OCI-LY1 (cell line): ENCODE measurements around the gene LHX3.

Source experiments
- H2AFZ ChIP-seq: fragments of 200-600 bp; sonication (generic), shearing (Covaris generic); 2 replicates; pipeline ENCODE4 v1.6.0; 2014; ENCODE audit warnings: antibody characterized with exemption, mild to moderate bottlenecking, low read length
- H3F3A ChIP-seq: fragments of 200-600 bp; sonication (generic), shearing (Covaris generic); 2 replicates; pipeline ENCODE4 v1.6.0; 2014; ENCODE audit warnings: mild to moderate bottlenecking, antibody characterized with exemption, low read length, moderate library complexity; ENCODE audit not compliant: insufficient read depth
- H3K27ac ChIP-seq: fragments of 200-600 bp; sonication (generic); 2 replicates; pipeline ENCODE4 v1.5.1; 2014; ENCODE audit warnings: low read length, mixed run types, mild to moderate bottlenecking, low read depth; ENCODE audit not compliant: poor library complexity, severe bottlenecking
- H3K27me3 ChIP-seq: fragments of 200-600 bp; sonication (generic); 2 replicates; pipeline ENCODE4 v1.6.0; 2014; ENCODE audit warnings: antibody characterized with exemption, mild to moderate bottlenecking, low read length, moderate library complexity; ENCODE audit not compliant: insufficient read depth
- H3K36me3 ChIP-seq: fragments of 200-600 bp; sonication (generic); 2 replicates; pipeline ENCODE4 v1.6.1; 2014; ENCODE audit warnings: mild to moderate bottlenecking, antibody characterized with exemption, low read length, moderate library complexity, mixed read lengths; ENCODE audit not compliant: insufficient read depth
- H3K4me1 ChIP-seq: fragments of 200-600 bp; sonication (generic); 2 replicates; pipeline ENCODE4 v1.5.1; 2014; ENCODE audit warnings: mild to moderate bottlenecking, low read length, moderate library complexity; ENCODE audit not compliant: insufficient read depth, severe bottlenecking
- H3K4me2 ChIP-seq: fragments of 200-600 bp; sonication (generic), shearing (Covaris generic); 2 replicates; pipeline ENCODE4 v1.6.1; 2014; ENCODE audit warnings: low read length
- H3K4me3 ChIP-seq: fragments of 200-600 bp; sonication (generic); 2 replicates; pipeline ENCODE4 v1.5.1; 2014; ENCODE audit warnings: low read length, low read depth, mild to moderate bottlenecking, mixed read lengths; ENCODE audit not compliant: poor library complexity, severe bottlenecking
- H3K79me2 ChIP-seq: fragments of 200-600 bp; shearing (Covaris generic); 2 replicates; pipeline ENCODE4 v1.6.1; 2016; ENCODE audit warnings: mixed run types, low read length, mixed read lengths; ENCODE audit not compliant: insufficient read depth
- H3K9ac ChIP-seq: fragments of 200-600 bp; sonication (generic), shearing (Covaris generic); 2 replicates; pipeline ENCODE4 v1.6.1; 2014; ENCODE audit warnings: mild to moderate bottlenecking, low read length, mixed read lengths
- H3K9me2 ChIP-seq: fragments of 200-600 bp; sonication (generic), shearing (Covaris generic); 2 replicates; pipeline ENCODE4 v1.6.1; 2014; ENCODE audit warnings: low read depth, mild to moderate bottlenecking, low read length, mixed read lengths
- H3K9me3 ChIP-seq: fragments of 200-600 bp; shearing (Covaris generic); 2 replicates; pipeline ENCODE4 v1.6.1; 2014; ENCODE audit warnings: low read length, mixed read lengths
- H4K20me1 ChIP-seq: fragments of 200-600 bp; sonication (generic), shearing (Covaris generic); 2 replicates; pipeline ENCODE4 v1.6.0; 2016; ENCODE audit warnings: mild to moderate bottlenecking, low read length; ENCODE audit not compliant: insufficient read depth
- EZH2 ChIP-seq: fragments of 200-600 bp; sonication (generic), shearing (Covaris generic); IDR thresholded peaks from 2 replicates; pipeline ENCODE4 v1.8.0; 2017; ENCODE audit warnings: borderline replicate concordance, mixed run types, mild to moderate bottlenecking, antibody characterized with exemption, low read length, moderate library complexity, mixed read lengths
- TF ChIP-seq, protein P1 (sequence below): fragments of 200-600 bp; sonication (generic), shearing (Covaris generic); IDR thresholded peaks from 2 replicates; pipeline ENCODE4 v1.5.1; 2017; ENCODE audit warnings: mild to moderate bottlenecking, antibody characterized with exemption, low read length, moderate library complexity, mixed read lengths

LHX3 gene

DNA sequence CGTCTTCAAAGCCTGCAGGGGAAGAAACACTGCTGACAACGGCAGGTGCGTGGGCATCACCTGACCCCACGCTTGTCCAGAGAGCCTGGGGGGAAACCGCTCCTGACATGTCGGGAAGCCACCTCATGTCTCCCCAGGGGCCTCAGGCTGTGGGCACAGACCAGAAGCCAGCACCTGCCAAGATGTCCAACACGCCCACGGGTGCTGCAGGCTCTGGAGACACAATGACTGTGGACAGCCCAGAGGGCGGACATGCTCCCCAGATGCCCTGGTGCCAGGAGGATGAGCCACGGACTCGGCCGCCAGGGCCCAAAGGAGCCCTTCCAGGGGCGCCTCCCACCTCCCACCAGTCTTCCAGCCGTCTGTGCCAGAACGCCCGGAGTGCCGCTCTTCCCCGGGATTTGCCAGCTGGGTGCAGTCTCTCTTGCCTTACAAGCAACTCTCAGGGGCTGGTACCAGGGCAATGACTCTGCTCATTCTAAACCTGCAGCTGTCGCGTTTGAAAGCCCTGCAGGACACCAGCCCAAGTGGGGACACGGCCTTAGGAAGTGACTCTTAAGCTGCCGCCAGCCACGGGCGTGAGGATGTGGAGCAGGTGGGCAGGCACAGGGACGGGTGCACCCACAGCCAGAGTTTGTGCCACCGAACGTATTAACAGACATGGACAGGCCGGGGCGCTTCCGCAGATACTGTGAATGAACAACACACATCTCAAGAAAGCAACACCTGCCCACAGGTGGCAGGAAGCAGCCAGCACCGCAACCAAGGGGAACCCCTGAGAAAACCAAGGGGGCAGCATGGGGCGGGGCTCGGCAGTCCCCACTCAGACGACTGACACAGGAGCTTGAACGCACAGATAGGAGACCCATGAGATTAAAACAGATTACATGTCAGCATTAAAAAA lies 6.8 kb upstream of the LHX3 start:
- Histone ChIP-seq H3K79me2 (no peaks in the 10 kb centered on the region), H2AFZ (no peak overlapping the region), H3K27me3 (no peaks in the 10 kb centered on the region), H3K4me1 (peaks cover 54% of the 10 kb centered on the region), H3K4me2 (no peak overlapping the region; the same call in 1 of the 2 replicates), H3K36me3 (peaks cover 94% of the 10 kb centered on the region), H3K9me2 (no peaks in the 10 kb centered on the region), H3K9me3 (peaks cover 6% of the 10 kb centered on the region; the same call in 1 of the 2 replicates), H3K9ac (no peak overlapping the region), H3K27ac (peak overlapping the region; percentile 66), H3K4me3 (no peak overlapping the region), H3F3A (no peaks in the 10 kb centered on the region; the same call in 1 of the 2 replicates), H4K20me1 (no peaks in the 10 kb centered on the region)
- TF ChIP-seq, protein P1, sequence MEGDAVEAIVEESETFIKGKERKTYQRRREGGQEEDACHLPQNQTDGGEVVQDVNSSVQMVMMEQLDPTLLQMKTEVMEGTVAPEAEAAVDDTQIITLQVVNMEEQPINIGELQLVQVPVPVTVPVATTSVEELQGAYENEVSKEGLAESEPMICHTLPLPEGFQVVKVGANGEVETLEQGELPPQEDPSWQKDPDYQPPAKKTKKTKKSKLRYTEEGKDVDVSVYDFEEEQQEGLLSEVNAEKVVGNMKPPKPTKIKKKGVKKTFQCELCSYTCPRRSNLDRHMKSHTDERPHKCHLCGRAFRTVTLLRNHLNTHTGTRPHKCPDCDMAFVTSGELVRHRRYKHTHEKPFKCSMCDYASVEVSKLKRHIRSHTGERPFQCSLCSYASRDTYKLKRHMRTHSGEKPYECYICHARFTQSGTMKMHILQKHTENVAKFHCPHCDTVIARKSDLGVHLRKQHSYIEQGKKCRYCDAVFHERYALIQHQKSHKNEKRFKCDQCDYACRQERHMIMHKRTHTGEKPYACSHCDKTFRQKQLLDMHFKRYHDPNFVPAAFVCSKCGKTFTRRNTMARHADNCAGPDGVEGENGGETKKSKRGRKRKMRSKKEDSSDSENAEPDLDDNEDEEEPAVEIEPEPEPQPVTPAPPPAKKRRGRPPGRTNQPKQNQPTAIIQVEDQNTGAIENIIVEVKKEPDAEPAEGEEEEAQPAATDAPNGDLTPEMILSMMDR: no peak
- no peak for TF ChIP-seq EZH2

DNA sequence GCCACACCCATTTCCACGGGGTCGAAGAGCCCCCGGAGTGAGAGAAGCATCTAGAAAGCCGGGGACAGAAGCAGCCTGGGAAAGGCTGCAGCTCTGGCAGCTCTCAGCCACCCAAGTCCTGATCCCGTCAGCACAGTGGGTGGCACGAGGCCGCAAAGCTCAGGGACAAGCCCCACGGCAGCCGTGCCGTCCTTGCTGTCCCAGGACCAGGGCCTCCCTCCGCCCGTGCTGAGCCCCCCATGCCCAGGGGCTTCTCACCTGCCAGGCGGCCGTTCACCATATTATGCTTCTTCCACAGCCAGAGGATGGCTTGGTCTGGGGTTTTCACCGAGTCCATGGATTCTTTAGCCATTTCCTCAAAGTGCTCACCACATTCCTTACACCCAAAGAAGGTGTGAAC lies 6.1 kb upstream of the LHX3 start:
- no peaks in the 10 kb centered on the region for H3K79me2 ChIP-seq
- H3K4me2 ChIP-seq: no peak overlapping the region
- no peak overlapping the region for H2AFZ ChIP-seq
- H4K20me1 ChIP-seq: no peaks in the 10 kb centered on the region
- H3K4me1 ChIP-seq: peaks cover 57% of the 10 kb centered on the region
- TF ChIP-seq EZH2: no peak
- TF ChIP-seq, protein P1: no peak
- no peak overlapping the region for H3K27ac ChIP-seq
- no peaks in the 10 kb centered on the region for H3K27me3 ChIP-seq
- no peaks in the 10 kb centered on the region for H3K9me2 ChIP-seq
- no peak overlapping the region for H3K4me3 ChIP-seq
- no peak overlapping the region for H3K9ac ChIP-seq
- peaks cover 6% of the 10 kb centered on the region; the same call in 1 of the 2 replicates for H3K9me3 ChIP-seq
- H3K36me3 ChIP-seq: peaks cover 93% of the 10 kb centered on the region
- H3F3A ChIP-seq: no peaks in the 10 kb centered on the region; the same call in 1 of the 2 replicates

DNA sequence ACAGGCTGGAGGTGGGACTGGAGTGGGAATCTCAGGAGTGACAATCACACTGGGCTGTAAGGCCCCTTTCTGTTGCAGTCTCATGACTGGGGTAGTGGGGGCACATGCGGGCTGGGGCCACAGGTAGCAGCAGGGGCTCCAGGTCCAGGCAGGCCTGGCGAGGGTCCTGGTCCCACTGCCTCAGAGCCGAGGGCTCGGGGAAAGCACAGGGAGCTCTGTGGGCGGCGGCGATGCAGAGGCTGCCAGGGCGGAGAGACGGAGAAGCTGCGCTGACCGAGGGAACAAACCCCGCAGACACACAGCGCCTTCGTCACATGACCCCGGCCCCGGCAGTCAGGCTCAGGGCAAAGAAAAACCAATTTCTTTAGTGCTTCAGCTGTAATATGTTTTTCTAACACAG lies 5.3 kb upstream of the LHX3 start:
- no peak overlapping the region for H3K4me3 ChIP-seq
- no peaks in the 10 kb centered on the region for H3K9me2 ChIP-seq
- no peak overlapping the region for H2AFZ ChIP-seq
- H3K4me1 ChIP-seq: peaks cover 57% of the 10 kb centered on the region
- H3K9ac ChIP-seq: no peak overlapping the region
- H3F3A ChIP-seq: no peaks in the 10 kb centered on the region; the same call in 1 of the 2 replicates
- H3K79me2 ChIP-seq: no peaks in the 10 kb centered on the region
- H3K9me3 ChIP-seq: peaks cover 6% of the 10 kb centered on the region; the same call in 1 of the 2 replicates
- TF ChIP-seq, protein P1: no peak
- H4K20me1 ChIP-seq: no peaks in the 10 kb centered on the region
- H3K36me3 ChIP-seq: peaks cover 93% of the 10 kb centered on the region
- no peaks in the 10 kb centered on the region for H3K27me3 ChIP-seq
- H3K4me2 ChIP-seq: no peak overlapping the region
- H3K27ac ChIP-seq: peak overlapping the region; percentile 86
